ENCODE data around the gene CHCHD3. TPM values are rescaled to one million over a fixed set of nuclear protein-coding genes. Genes with fewer than 3 reads are reported as not detected.

Gene CHCHD3
- total RNA-seq, 1 experiment from 2014 or later, result 149 TPM

DNA sequence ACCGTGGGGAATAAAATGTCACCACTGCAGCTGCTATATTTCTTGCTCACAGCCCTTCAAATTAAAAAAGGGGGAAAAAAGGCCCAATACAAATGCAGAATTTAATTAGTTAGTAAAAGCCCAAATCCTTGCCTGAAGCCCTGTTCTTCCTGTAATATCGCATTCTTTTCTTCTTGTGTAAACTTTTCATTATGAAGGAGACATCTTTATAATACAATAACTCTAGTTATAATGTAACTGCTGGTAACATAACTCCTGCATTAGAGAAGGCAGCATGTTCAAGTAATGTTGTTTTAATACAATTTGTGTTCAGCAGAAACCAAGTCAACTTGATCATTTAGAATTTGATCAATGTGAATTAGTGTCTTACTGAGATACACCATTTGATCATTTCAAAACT, 250.9 kb downstream of the CHCHD3 start:
- intact Hi-C loops (cut with micrococcal nuclease), result no loop called here
- TF ChIP-seq CTCF (conservative IDR thresholded peaks at IDR 0.05; ENCODE audit: low read depth, low read length) (no peak), EZH2phosphoT487 (IDR thresholded peaks at IDR 0.05; ENCODE audit: borderline replicate concordance, low read length) (no peak)
- POLR2A ChIA-PET (ENCODE audit: unreplicated experiment), result no interaction called here
- ATAC-seq, result peak; percentile 42
- no peaks in the 10 kb centered on the region for H3K36me3 ChIP-seq (ENCODE audit: low read depth, low read length)
- H3K79me2 ChIP-seq (ENCODE audit: low read length), result no peaks in the 10 kb centered on the region
- H3K27ac ChIP-seq (ENCODE audit: low read length), result no peak overlapping the region
- H3K4me1 ChIP-seq (ENCODE audit: insufficient read depth, low read length), result no peaks in the 10 kb centered on the region
- CTCF ChIA-PET, result no interaction called here
- no peaks in the 10 kb centered on the region for H3K9me3 ChIP-seq (ENCODE audit: low read length)
- H3K27me3 ChIP-seq (ENCODE audit: low read length), result no peaks in the 10 kb centered on the region
- no peaks in the 10 kb centered on the region for H4K20me1 ChIP-seq (ENCODE audit: low read length)
- no TSS peak for BruUV-seq (replicated peaks)
- H3K4me2 ChIP-seq (ENCODE audit: low read length), result no peak overlapping the region
- peak; percentile 12 for DNase-seq
- H3K9me2 ChIP-seq (replicated peaks; ENCODE audit: low read length), result no peaks in the 10 kb centered on the region
- no peak overlapping the region for H3K4me3 ChIP-seq (ENCODE audit: low read length)
- no peak overlapping the region for H3K9ac ChIP-seq (ENCODE audit: low read length)
- no peak overlapping the region for H2AFZ ChIP-seq (ENCODE audit: low read length)
- H3F3A ChIP-seq (ENCODE audit: low read length, unreplicated experiment), result no peaks in the 10 kb centered on the region

DNA sequence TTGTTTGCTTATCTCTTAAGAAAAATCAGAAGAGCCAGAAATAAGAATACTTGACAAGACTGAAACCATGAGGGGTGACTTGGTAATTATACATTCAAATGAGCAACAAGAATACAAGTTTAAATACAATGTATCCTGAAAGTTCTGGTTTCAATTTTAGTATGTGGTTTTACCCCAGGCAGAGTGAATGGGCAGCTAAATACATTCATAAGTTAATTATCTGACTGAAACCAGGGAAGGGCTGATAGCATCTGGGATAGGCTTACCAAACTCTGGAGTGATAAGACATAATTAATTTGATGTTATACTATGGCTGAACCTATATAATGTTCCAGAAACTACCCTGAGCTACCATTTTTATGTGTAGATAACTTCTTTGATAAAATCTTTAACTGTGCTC, 253.4 kb downstream of the CHCHD3 start:
- no peaks in the 10 kb centered on the region for H3K79me2 ChIP-seq (ENCODE audit: low read length)
- DNase-seq, result no peak
- no peak overlapping the region for H3K9ac ChIP-seq (ENCODE audit: low read length)
- no peak overlapping the region for H3K4me2 ChIP-seq (ENCODE audit: low read length)
- H3K9me2 ChIP-seq (replicated peaks; ENCODE audit: low read length), result no peaks in the 10 kb centered on the region
- no peaks in the 10 kb centered on the region for H3F3A ChIP-seq (ENCODE audit: low read length, unreplicated experiment)
- no peaks in the 10 kb centered on the region for H4K20me1 ChIP-seq (ENCODE audit: low read length)
- no peaks in the 10 kb centered on the region for H3K9me3 ChIP-seq (ENCODE audit: low read length)
- no peaks in the 10 kb centered on the region for H3K27me3 ChIP-seq (ENCODE audit: low read length)
- ATAC-seq, result no peak
- H2AFZ ChIP-seq (ENCODE audit: low read length), result no peak overlapping the region
- POLR2A ChIA-PET (ENCODE audit: unreplicated experiment), result no interaction called here
- CTCF ChIA-PET, result no interaction called here
- no peaks in the 10 kb centered on the region for H3K4me1 ChIP-seq (ENCODE audit: insufficient read depth, low read length)
- H3K27ac ChIP-seq (ENCODE audit: low read length), result no peak overlapping the region
- no peak for TF ChIP-seq EZH2 (IDR thresholded peaks at IDR 0.05; ENCODE audit: low read length, unreplicated experiment)
- no peak for TF ChIP-seq CTCF (conservative IDR thresholded peaks at IDR 0.05; ENCODE audit: low read depth, low read length)
- no peak for TF ChIP-seq EZH2phosphoT487 (IDR thresholded peaks at IDR 0.05; ENCODE audit: borderline replicate concordance, low read length)
- H3K36me3 ChIP-seq (ENCODE audit: low read depth, low read length), result no peaks in the 10 kb centered on the region
- H3K4me3 ChIP-seq (ENCODE audit: low read length), result no peak overlapping the region
- no TSS peak for BruUV-seq (replicated peaks)
- intact Hi-C loops (cut with micrococcal nuclease), result no loop called here

DNA sequence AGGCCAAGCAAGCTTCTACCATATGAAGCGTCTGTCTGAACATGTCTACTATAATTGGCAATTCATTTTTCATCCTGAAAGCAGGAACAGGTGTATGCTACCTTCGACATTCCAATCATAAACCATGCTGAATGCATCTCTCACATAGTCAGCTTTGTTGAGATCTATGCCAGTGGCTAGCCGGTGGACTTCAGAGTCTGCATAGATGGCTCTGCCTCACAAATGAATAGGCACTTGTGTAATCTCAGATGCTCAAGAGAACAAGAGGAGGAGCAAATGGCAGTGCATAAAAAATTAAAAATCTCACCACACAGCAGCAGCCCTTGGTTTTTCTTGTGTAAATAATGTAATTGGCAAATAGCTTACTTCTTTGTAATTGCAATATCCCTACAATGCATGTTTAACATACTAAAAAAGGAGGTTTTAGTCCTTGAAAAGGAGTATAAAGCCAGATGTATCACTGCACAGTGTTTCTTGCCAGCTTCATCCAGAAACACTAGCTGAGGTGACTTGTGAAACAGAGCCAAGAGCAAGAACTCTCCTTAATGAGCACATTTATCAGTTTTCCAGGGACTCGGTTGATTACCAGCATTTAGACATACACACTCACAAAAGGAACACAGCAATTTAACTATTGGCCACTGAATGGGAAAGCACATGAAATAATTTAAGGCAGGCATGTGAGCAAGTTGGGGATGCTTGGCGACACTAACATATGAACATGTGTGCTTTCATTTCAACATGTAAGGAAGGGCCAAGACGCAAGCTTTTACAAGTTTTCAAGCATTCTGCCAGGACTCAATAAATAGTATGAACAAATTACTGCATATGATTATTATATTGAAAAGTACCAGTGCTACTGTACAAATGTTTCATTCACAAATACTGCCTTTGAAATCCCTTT, 255.7 kb downstream of the CHCHD3 start:
- Histone ChIP-seq H3K9ac (ENCODE audit: low read length) (no peak overlapping the region), H3F3A (ENCODE audit: low read length, unreplicated experiment) (no peaks in the 10 kb centered on the region), H3K79me2 (ENCODE audit: low read length) (no peaks in the 10 kb centered on the region), H3K4me2 (ENCODE audit: low read length) (no peak overlapping the region), H3K9me2 (replicated peaks; ENCODE audit: low read length) (no peaks in the 10 kb centered on the region), H3K4me1 (ENCODE audit: insufficient read depth, low read length) (no peaks in the 10 kb centered on the region), H3K4me3 (ENCODE audit: low read length) (no peak overlapping the region), H3K27ac (ENCODE audit: low read length) (no peak overlapping the region), H3K9me3 (ENCODE audit: low read length) (no peaks in the 10 kb centered on the region), H2AFZ (ENCODE audit: low read length) (no peak overlapping the region), H3K36me3 (ENCODE audit: low read depth, low read length) (no peaks in the 10 kb centered on the region), H3K27me3 (ENCODE audit: low read length) (no peaks in the 10 kb centered on the region), H4K20me1 (ENCODE audit: low read length) (no peaks in the 10 kb centered on the region)
- ChIA-PET CTCF (no interaction called here), POLR2A (ENCODE audit: unreplicated experiment) (no interaction called here)
- TF ChIP-seq EZH2phosphoT487 (IDR thresholded peaks at IDR 0.05; ENCODE audit: borderline replicate concordance, low read length) (no peak), EZH2 (IDR thresholded peaks at IDR 0.05; ENCODE audit: low read length, unreplicated experiment) (no peak), CTCF (conservative IDR thresholded peaks at IDR 0.05; ENCODE audit: low read depth, low read length) (no peak)
- no TSS peak for BruUV-seq (replicated peaks)
- ATAC-seq (no peak), DNase-seq (no peak)
- intact Hi-C loops (cut with micrococcal nuclease), result no loop called here
